GM18867 (cell line): Measurements from ENCODE around the gene ARHGEF19.
"Not testable (repeated sequence)": the region's sequence is repeated elsewhere in the genome, so short reads cannot be mapped to it uniquely, and the experiment has no call there.

Source experiments
- ATAC-seq: cut with Tn5 transposase; IDR thresholded peaks from one replicate; pipeline ENCODE4 v1.9.1; 2021; ENCODE audit warnings: mild to moderate bottlenecking, moderate library complexity; ENCODE audit not compliant: unreplicated experiment

The ARHGEF19 gene

GRCh38 chr1:16212251-16212961, at the start of gene ARHGEF19:
Gene ARHGEF19, minus strand, starts transcription at chr1:16212652. Its CDS starts 3,598 bp downstream, at chr1:16209054.
- ATAC-seq = no peak

GRCh38 chr1:16262067-16262466, 49.6 kb upstream of the ARHGEF19 start:
- no peak for ATAC-seq

- no peak for ATAC-seq
These were observed 48.4 kb upstream of the ARHGEF19 start for GRCh38 chr1:16260814-16261213.

- ATAC-seq = no peak
These were observed 46.2 kb upstream of the ARHGEF19 start for GRCh38 chr1:16258591-16259135.

GRCh38 chr1:16257968-16258367, 45.5 kb upstream of the ARHGEF19 start:
- ATAC-seq = no peak

- not testable (repeated sequence) for ATAC-seq
These were observed 45.1 kb upstream of the ARHGEF19 start for GRCh38 chr1:16257556-16257955.

- ATAC-seq = no peak
These were observed 44.0 kb upstream of the ARHGEF19 start for GRCh38 chr1:16256478-16256877.

GRCh38 chr1:16254263-16254928, 41.9 kb upstream of the ARHGEF19 start:
- ATAC-seq = no peak

- ATAC-seq = no peak
These were observed 41.0 kb upstream of the ARHGEF19 start for GRCh38 chr1:16253332-16253922.

- no peak for ATAC-seq
These were observed 40.5 kb upstream of the ARHGEF19 start for GRCh38 chr1:16252912-16253311.

- ATAC-seq = no peak
These were observed 38.9 kb upstream of the ARHGEF19 start for GRCh38 chr1:16251381-16251780.

GRCh38 chr1:16250524-16251251, 38.2 kb upstream of the ARHGEF19 start:
- ATAC-seq = no peak

- no peak for ATAC-seq
These were observed 37.3 kb upstream of the ARHGEF19 start for GRCh38 chr1:16249596-16250241.

- no peak for ATAC-seq
These were observed 36.4 kb upstream of the ARHGEF19 start for GRCh38 chr1:16248603-16249516.

- no peak for ATAC-seq
These were observed 35.6 kb upstream of the ARHGEF19 start for GRCh38 chr1:16248007-16248436.

- ATAC-seq = no peak
These were observed 35.0 kb upstream of the ARHGEF19 start for GRCh38 chr1:16247441-16247840.

GRCh38 chr1:16246961-16247360, 34.5 kb upstream of the ARHGEF19 start:
- no peak for ATAC-seq

- not testable (repeated sequence) for ATAC-seq
These were observed 33.8 kb upstream of the ARHGEF19 start for GRCh38 chr1:16246239-16246638.

- no peak for ATAC-seq
These were observed 33.2 kb upstream of the ARHGEF19 start for GRCh38 chr1:16245476-16246196.
